HuH-7.5 (cell line): ENCODE results near the gene CIC.
"Not testable (repeated sequence)": the region's sequence is repeated elsewhere in the genome, so short reads cannot be mapped to it uniquely, and the experiment has no call there.

Experiments used
- DNase-seq: peaks from one replicate; pipeline ENCODE4 v3.0.0; 2011; ENCODE audit warnings: low spot score

The CIC gene

DNA sequence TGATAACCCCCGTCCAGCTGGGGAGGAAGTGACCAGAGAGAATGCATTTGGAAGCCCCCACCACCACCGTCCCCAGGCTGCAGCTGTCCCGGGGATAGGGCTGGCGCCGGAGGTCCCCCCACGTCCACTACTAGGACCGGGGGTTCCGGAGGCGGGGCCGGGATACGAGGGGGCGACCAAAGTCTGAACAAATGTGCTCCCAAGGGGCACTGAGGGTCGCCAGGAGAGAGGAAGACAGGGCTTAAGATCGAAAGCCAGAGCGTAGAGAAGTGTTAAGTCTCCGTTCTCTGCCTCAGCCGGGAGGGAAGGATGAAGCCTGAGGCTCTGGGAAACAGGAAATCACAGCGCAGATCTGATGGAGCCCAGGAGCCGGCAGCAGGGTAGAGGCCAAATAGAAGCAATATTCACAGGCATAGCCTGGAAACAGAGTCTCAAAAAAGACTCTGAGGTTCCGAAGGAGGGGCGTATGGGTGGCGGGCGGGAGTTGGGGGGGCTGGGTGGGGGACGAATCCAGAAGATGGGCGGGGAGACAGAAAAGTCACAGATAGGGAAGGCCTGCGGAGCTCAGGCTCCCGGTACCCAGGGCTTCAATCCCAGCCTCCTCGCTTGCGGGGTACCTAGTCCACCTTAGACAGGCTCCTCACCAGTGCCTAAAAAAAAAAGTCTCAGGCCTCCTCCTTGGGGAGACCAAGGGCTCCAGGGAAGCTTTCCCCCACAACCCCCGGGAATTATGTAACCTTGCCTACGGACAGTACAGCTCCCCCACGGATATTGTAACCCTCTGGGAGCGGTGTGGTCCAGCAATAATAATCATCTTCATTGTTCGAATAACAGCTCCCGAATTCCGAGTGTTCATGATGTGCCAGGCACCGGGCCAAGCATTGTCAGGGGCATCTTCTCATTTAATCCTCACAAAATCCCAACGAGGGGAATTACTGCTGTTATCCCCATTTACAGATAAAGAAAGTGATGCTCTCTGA, 13.0 kb upstream of the CIC start:
- no peak for DNase-seq

DNA sequence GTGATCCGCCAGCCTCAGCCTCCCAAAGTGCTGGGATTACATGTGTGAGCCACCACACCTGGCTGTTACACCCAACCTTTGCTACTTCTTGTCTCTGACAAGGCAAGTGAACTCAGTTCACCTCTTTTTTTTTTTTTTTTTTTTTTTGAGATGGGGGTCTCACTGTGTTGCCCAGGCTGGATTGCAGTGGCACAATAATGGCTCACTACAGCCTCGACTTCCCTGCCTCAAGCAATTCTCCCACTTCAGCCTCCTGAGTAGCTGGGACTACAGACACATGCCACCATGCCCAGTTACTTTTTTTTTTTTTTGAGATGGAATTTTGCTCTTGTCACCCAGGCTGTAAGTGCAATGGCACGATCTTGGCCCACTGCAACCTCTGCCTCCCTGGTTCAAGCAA, 11.2 kb upstream of the CIC start:
- not testable (repeated sequence) for DNase-seq

DNA sequence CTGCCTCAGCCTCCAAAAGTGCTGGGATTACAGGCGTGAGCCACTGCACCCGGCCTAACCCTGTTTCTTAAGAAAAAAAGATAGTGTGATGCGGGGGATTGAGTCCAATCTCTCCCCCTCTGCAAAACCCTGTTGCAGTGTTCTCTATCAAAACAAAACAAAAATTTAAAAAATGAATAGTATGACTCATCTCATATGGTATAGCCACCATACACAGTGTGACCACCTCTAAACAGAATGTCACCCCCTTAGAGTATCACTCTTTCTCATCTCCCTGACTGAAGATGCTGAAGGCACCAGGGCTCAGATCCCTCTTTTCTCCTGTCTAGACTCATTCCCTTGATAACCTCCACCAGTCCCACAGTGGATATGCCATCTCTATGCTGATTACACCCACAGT, 7.3 kb upstream of the CIC start:
- no peak for DNase-seq

DNA sequence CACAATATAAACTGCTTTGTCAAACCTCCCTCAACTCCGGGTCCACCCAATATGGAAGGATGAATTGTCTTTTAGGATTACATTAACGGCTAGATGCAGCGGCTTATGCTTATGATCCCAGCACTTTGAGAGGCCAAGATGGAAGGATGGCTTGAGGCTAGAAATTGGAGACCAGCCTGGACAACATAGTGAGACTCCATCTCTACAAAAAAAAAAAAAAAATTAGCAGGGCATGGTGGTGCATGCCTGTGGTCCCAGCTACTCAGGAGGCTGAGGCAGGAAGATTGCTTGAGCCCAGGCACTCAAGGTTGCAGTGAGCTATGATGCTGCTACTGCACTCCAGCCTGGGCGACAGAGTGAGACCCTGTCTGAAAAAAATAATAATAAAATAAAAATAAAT, 2.9 kb upstream of the CIC start:
- DNase-seq: not testable (repeated sequence)

DNA sequence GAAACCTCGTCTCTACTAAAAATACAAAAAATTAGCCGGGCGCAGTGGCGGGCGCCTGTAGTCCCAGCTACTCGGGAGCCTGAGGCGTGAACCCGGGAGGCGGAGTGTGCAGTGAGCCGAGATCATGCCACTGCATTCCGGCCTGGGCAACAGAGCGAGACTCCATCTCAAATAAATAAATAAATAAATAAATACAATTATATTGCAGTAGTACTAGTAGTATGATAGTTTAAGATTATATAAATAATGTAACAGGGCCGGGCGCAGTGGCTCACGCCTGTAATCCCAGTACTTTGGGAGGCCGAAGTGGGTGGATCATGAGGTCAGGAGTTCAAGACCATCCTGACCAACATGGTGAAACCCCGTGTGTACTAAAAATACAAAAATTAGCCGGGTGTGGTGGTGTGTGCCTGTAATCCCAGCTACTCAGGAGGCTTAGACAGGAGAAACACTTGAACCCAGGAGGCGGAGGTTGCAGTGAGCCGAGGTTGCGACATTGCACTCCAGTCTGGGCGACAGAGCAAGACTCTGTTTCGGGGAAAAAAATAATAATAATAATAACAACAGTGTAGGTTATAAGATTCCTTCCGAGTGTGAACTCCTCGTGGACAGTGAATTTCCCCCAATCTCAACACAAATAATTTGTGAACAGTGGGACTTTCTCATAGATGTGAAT, 2.0 kb upstream of the CIC start:
- not testable (repeated sequence) for DNase-seq

DNA sequence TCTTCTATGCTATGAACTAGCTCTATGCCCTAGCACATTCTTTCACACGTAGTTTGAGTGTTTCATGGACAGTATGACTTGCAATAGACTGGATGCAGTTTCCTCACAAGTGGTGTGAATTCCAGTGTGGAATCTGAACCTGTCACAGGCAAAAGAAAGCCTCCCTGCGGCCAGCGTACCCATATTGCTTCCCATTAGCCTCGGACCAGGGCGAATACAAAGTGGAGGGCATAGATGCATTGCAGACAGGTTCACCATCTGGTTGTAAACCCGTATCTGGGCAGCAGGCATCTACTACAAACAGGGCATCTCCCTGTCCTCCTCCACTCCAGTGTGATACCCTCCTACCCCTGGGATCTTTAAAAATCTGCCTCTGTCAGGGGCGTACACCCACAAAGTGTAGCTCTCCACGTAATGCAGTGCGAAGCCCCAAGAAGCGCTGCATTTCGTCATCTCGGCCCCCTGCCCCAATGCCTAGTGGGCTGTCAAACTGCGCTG, 1.4 kb upstream of the CIC start:
- no peak for DNase-seq

DNA sequence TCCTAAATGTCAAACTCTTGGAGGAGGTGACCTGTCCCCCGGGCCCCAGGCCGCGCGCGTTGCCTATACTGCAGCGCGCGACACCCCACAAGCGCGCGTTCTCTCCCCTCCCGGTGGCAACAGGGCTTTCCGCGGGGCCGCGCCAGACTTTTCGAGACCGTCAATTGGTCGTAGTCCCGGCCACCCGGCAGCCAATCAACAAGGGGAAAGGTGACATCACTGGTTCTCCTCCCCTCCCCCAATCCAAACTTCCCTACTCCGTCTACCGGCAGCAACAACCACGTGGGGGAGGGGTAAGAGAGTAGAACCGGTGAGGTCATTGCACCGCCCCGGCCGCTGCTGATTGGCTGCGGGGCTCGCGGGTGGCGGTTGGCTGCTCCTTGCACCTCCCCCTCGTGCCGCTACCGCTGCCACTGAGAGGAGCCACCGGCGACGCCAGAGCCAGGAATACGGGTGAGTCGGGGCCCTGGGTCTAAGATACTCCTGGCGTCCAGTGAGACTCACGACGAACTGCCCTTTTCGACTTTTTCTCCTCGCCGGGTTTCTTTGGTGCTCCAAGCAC, 829 bp upstream of the CIC start:
- DNase-seq: peak; percentile 96

DNA sequence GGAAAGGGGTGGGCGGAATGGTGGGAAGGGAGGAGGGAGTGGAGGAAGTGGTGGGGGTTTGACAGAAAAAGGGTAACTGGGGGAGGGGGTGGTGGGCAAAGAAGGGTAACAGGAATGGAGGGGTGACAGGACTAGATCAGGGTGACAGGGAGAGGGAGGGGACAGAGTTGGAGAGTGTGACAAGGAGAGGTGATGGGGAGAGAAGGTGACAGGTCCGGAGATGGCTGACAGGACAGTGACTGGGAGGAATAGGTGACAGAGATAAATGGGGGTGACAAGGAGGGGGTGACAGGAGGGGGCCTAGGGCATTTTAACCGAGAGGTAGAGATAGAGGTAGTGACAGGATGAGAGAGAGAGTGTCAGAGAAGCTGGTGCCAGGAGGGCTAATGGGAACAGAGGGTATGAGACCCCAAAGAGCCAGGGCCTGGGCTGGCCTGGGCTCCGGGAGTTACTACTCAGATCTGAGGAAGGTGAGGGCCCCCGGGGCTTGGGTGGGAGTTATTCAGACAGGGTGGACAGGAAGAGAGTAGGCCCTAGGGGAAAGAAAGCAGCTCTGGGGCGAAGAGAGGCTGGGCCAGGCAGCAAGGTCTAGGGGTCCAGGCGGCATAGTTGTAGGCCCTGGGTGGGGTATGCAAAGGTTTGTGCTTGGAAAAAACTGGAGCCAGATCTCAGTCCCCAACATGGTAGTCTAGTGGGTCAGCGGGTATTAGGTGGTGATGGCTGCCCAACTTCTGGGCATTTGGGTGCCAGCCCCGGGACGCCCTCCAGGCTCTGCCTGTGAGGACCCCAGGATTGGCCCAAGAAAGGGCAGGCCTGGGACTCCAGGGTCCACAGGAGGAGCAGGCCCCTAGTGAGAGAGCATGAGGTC, 660 bp downstream of the CIC start:
- no peak for DNase-seq

DNA sequence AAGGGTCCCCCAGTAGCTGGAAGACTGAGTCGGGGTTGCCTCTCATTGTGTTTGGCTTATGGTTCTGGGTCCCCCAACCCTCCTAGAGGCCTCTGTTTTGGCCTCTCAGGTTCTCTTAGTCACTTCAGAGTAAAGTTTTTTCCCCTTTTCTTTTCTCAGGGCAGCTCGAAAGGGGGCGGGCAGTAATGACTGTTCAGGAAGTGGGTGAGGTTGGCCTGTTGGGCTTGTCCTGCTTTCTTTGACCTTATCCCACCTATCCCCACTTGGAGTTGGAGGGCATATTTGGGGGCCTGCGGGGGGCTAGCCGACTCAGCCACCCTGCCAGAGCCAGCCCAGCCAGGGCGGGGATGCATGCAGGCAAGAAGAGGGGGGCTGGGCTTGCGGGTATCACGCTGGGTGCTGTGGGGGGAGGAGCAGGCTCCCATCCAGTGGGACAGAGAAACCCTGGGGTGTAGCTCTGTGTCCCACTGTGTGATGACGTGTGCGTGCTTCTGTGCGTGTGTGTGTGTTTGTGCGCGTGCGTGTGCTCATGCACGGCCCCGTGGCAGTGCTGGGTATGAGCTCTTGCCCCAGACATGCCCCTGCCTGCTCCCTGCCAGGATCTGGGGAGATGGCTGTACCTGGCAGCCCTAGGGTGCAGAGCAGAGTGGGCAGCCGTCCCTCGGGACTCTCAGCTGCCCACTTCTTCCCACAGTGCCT, 1.4 kb downstream of the CIC start:
- DNase-seq: no peak

DNA sequence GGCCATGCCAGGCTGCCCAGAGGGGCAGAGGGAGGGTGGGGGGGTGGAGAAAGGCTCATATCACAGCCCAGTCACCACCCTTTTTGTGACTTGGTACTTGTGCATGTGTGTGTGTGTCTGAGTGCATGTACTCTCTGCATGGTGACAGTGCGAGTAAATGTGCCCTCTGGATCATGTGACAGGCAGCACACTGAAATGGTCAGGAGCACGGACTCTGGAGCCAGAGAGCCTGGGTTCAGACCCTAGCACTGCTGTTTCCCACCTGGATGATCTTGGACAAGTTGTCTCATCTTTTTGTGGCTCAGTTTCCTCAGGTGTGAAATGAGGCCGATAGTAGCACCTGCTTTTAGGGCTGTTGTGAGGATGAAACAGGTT, 2.0 kb downstream of the CIC start:
- DNase-seq: no peak

DNA sequence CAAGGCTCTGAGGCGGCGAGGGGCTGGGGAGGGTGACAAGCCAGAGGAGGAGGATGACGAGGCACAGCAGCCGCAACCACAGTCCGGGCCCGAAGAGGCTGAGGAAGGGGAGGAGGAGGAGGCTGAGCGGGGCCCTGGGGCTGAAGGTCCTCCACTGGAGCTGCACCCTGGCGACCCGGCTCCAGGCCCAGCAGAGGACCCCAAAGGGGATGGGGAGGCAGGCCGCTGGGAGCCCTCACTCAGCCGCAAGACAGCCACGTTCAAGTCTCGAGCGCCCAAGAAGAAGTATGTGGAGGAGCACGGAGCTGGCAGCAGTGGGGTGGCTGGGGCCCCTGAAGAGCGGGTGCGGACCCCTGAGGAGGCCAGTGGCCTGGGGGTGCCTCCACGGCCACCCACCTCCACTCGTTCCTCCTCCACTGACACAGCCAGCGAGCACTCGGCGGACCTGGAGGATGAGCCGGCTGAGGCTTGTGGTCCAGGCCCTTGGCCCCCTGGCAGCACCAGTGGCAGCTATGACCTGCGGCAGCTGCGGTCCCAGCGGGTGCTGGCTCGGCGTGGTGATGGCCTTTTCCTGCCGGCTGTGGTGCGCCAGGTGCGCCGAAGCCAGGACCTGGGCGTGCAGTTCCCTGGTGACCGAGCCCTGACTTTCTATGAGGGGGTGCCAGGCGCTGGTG, 2.9 kb downstream of the CIC start:
- DNase-seq: no peak

DNA sequence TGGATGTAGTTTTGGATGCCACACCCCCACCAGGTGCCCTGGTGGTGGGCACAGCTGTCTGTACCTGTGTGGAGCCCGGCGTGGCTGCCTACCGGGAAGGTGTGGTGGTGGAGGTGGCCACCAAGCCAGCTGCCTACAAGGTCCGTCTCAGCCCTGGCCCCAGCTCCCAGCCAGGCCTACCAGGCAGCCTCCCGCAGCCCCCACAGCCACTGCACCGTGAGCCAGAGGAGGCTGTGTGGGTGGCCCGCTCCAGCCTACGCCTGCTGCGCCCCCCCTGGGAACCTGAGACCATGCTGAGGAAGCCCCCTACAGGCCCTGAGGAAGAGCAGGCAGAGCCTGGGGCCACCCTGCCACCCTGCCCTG, 3.5 kb downstream of the CIC start:
- DNase-seq: no peak

DNA sequence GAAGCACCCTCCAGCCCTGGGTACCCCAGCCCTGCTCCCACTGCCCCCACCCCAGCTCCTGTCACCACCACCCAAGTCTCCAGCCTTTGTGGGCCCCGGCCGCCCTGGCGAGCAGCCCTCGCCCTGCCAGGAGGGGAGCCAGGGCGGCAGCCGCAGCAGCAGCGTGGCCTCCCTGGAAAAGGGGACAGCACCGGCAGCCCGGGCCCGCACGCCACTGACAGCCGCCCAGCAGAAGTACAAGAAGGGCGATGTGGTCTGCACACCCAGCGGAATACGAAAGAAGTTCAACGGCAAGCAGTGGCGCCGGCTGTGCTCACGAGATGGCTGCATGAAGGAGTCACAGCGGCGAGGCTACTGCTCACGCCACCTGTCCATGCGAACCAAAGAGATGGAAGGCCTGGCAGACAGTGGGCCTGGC, 3.9 kb downstream of the CIC start:
- DNase-seq: no peak

DNA sequence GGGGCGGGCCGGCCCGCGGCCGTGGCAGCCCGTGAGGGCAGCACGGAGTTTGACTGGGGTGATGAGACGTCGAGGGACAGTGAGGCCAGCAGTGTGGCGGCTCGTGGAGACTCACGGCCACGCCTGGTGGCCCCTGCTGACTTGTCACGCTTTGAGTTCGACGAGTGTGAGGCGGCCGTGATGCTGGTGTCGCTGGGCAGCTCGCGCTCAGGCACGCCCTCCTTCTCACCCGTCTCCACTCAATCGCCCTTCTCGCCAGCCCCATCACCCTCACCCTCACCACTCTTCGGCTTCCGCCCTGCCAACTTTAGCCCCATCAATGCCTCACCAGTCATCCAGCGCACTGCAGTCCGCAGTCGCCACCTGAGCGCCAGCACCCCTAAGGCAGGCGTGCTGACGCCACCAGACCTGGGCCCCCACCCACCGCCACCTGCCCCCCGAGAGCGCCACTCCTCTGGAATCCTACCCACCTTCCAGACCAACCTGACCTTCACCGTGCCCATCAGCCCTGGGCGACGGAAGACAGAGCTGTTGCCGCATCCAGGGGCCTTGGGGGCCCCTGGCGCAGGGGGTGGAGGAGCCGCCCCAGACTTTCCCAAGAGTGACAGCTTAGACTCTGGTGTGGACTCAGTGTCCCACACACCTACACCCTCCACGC, 4.5 kb downstream of the CIC start:
- no peak for DNase-seq

DNA sequence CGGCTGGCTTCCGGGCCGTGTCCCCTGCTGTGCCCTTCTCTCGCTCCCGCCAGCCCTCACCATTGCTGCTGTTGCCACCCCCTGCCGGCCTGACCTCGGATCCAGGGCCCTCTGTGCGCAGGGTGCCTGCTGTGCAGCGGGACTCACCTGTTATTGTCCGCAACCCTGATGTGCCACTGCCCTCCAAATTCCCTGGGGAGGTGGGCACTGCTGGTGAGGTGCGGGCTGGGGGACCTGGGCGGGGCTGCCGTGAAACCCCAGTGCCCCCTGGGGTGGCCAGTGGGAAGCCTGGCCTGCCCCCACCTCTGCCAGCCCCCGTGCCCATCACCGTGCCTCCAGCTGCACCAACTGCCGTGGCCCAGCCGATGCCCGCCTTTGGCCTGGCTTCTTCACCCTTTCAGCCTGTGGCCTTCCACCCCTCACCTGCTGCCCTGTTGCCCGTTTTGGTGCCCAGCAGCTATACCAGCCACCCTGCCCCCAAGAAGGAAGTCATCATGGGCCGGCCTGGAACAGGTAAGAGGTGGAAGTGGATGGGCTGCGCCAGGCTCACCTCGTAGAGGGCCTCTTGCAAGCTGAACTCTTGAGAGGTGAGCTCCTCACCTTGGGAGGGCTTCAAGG, 5.1 kb downstream of the CIC start:
- no peak for DNase-seq

DNA sequence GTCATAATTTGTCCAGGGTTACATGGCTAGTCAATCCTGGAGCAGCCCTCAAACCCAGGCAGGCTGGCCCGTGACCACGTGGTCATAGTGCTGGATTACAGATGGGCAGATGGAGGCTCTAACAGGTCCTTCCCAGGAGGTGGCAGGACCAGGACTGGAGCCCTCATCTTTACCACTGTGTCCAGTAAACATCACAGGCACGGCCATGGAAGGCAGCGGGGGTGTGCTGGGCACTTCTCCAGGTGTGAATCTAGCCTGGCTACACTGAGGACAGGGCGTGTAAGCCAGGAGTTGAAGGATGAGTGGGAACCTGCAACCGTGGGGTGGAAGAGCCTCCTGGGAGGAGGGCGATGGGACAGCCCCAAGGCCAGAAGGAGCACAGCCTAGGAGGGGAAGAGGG, 6.1 kb downstream of the CIC start:
- no peak for DNase-seq

DNA sequence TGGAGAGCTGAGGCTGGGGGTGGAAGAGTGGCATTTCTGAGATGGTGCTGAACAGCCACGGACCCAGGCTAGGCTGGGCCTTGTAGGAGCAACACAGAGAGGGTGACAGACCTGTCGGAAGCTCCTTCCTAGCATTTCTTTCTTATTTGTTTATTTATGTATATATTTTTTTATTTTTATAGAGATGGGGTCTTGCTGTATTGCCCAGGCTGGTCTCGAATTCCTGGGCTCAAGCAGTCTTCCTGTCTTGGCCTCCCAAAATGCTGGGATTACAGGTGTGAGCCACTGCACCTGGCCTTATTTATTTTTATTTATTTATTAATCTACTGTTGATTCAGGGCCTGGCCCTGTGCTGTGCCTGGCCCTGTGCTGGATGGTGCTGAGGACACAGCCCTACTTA, 6.5 kb downstream of the CIC start:
- DNase-seq: no peak

DNA sequence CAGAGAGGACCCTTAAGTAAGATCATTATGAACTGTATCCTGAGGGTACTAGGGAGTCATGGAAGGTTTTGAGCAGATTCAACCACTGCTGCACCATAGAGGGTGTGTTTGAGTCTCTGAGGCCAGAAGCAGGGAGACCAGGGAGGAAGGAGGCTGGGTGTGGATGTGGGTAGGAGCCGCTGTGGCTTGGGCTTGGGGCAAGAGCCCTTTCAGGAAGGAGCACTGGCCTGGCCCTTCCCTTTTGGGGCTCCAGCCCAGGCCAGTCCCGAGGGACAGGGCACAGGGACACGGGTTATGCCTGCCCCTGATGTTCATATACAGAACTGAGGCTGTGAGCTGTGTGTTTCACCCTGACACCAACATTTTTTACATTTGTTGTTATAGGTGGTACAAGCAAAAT, 7.2 kb downstream of the CIC start:
- no peak for DNase-seq

DNA sequence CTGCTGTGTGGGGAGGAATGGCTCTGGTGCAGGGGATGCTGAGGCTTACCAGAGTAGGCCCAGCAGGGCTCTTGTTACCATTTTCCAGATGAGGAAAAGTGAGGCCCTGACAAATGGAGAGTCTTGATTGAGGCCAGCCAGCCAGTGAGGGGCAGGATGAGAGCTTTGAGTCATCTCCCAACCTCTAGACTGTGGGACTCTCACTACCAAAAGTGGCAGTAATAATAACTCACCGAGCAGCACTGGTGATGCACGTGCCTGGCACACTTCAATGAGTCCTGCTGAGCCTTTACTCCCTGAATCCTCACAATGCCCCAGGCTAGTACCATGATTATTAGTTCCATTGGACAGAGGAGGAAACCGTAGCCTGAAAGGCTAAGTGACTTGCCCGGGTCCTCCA, 7.8 kb downstream of the CIC start:
- no peak for DNase-seq
